DMS 273 treated with DMSO at 0.1 percent for 48 hours (cell line): Measurements from ENCODE around the gene CLEC1B.
"Not testable (repeated sequence)": the region's sequence is repeated elsewhere in the genome, so short reads cannot be mapped to it uniquely, and the experiment has no call there.

Experiments used
- DNase-seq: peaks from one replicate; lab custom pipeline; 2025; lab: John Stamatoyannopoulos, UW

CLEC1B gene

GRCh38 chr12:9974731-9975130 lies 24.2 kb downstream of the CLEC1B start:
- DNase-seq, result not testable (repeated sequence)

DNA sequence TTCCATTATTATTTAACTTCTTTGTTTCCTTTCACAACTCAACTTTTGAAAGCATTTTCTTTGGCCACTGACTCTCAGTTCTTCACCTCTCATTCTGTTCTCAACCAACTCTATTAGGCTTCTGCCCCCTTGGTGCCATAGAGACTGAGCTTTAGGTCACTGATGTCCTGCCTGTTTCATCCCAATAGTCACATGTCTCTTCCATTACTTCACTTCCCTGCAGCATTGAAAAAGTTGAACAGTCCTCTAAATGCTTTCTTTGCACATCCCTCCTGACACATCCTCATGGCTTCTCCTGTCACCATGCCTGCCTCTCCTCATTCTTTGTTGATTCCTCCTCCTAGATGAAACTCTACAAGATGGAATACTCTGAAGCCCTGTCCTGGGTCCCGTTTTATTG lies 25.0 kb downstream of the CLEC1B start:
- no peak for DNase-seq

DNA sequence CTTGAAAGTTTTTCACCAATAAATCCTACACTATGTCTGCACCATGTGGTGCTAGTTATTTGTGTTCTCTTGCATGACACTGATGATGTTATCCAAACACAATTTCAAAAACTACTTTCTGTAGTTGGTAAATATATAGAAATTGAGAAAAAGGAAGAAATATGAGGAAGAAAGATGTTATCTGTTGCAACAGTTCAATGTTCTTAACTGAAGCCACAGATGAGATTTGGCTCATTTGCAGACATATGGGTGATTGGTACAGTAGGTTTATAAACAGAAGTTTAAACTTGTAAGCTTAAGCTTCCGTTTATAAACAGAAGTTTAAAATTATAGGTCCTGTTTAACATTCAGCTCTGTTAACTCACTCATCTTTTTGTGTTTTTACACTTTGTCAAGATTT lies 27.7 kb downstream of the CLEC1B start, which contains the start of gene CLEC12A:
CLEC12A (plus strand) TSS at position 229 of the 400 bp plus-strand sequence. CDS start 188 bp downstream, outside the sequence.
- no peak for DNase-seq

- no peak for DNase-seq
Measured at GRCh38 chr12:9969673-9970072, 29.2 kb downstream of the CLEC1B start.

GRCh38 chr12:9961901-9962300 lies 37.0 kb downstream of the CLEC1B start:
- no peak for DNase-seq

DNA sequence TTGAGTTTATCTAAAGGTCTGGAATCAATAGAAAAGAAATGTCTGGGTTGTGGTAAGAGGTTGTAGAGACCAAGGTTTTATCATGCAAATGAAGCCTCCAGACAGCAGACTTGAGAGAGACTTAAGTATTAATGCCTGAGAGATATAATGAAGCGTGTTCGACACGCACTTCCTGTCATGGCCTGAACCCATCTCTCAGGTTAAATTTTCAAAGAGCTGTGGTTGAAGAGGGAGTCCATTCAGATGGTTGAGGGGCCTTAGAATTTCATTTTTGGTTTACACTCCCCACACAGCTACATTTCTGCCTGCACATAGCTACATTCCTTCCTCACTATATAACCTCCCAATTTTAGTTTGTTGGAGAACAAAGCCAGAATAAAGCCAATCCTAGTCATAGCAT lies 37.8 kb downstream of the CLEC1B start:
- DNase-seq, result no peak

DNA sequence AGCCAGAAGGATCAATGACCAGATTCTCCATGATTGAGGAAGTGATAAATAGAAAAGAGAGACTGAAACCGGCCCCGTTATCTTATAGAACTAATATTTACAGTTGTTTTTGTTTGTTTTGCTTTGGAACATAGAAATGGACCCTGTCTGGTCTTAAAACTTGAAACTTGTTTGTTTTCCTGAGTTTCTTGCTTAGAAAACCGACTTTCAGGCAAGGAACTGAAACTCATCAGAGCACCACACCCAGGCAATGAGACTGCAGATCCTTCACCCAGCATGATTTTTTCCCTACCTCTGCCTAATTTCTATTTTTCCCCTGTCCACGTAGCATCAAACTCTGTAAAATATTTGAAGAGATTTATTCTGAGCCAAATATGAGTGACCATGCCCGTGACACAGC lies 38.3 kb downstream of the CLEC1B start:
- DNase-seq, result no peak

DNA sequence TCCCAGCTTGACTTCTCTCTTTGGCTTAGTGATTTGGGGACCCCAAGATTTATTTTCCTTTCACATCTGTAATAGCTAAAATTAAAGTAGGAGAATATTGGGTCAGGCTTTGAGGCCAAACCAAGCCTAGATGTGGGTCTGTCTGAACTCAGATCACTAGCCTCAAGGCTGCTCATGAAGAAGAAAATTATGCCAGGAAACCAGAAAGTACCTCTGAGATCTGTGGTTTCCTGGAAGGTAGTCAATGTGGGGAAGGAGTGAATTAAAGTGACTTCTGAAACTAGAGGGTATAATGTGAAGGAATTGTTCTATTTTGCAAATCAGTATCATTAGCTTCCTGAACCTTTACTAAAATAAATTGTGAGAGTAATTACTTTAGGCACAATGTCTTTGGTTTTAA lies 41.1 kb downstream of the CLEC1B start:
- DNase-seq, result no peak

DNA sequence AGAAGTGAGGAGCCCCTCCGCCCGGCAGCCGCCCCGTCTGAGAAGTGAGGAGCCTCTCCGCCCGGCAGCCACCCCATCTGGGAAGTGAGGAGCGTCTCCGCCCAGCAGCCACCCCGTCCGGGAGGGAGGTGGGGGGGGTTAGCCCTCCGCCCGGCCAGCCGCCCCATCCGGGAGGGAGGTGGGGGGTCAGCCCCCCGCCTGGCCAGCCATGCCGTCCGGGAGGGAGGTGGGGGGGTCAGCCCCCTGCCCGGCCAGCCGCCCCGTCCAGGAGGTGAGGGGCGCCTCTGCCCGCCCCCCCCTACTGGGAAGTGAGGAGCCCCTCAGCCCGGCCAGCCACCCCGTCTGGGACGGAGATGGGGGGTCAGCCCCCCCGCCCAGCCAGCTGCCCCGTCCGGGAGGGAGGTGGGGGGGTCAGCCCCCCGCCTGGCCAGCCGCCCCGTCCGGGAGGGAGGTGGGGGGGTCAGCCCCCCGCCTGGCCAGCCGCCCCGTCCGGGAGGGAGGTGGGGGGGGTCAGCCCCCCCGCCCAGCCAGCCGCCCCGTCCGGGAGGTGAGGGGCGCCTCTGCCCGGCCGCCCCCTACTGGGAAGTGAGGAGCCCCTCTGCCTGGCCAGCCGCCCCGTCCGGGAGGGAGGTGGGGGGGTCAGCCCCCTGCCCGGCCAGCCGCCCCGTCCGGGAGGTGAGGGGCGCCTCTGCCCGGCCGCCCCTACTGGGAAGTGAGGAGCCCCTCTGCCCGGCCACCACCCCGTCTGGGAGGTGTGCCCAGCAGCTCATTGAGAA lies 45.8 kb downstream of the CLEC1B start:
- DNase-seq, result not testable (repeated sequence)

- no peak for DNase-seq
Measured at GRCh38 chr12:9951026-9951675, 47.8 kb downstream of the CLEC1B start.

DNA sequence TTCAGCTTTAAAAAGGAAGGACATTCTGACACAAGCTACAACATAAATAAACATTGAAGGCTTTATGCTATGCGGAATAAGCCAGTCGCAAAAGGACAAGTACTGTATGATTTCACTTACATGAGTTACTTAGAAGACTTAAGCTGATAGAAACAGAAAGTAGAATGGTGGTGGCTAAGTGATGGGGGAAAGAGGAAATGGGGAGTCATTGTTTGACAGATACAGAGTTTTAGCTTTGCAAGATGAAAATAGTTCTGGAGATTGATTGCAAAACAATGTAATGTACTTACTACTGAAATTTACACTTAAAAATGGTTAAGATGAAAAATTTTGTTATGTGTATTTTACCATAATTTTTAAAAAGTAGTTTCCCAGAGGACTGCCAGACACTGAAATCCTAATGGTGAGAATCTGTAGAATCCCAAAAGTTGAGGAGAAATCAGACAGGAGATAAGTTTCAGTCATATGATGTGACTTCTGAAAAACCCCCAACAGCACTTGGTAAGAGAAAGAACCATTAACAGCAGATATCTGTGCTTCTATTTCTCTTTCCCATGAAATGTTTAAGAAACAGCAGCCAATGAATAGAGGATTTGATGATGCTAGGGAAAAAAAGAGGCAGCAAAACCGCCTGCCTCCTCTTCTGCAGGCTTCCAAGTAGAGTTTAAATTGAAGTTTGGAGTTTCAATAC lies 50.2 kb downstream of the CLEC1B start:
- no peak for DNase-seq

DNA sequence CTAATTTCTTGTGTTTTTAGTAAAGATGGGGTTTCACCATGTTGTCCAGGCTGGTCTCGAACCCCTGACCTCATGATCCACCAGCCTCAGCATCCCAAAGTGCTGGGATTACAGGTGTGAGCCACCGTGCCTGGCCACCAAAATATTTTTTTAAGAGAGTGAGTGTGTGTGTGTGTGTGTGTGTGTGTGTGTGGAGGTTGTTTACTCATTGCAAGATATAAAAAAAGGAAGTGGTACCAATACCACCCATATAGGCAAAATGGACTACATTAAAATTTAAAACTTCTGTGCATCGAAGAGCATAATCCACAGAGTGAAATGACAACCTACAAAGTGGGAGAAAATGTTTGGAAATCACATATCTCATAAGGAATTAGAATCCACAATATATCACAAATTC lies 51.2 kb downstream of the CLEC1B start:
- DNase-seq, result no peak

- no peak for DNase-seq
Measured at GRCh38 chr12:9944391-9944790, 54.5 kb downstream of the CLEC1B start.

- DNase-seq, result no peak
Measured at GRCh38 chr12:9943240-9943639, 55.7 kb downstream of the CLEC1B start.
